Measurements from ENCODE around the gene ADAM11. TPM values are rescaled to one million over a fixed set of nuclear protein-coding genes. Genes with fewer than 3 reads are reported as not detected.
A peak's percentile ranks its signal among the peaks of the same experiment; 100 is the strongest.

ADAM11 gene
- total and polyA plus RNA-seq, 8 donors: 0.13 to 4.2 (median 2.7) TPM

- Histone ChIP-seq H3K4me3 (no peak overlapping the region), H3K36me3 (no peaks in the 10 kb centered on the region), H3K27me3 (no peaks in the 10 kb centered on the region), H3K27ac (peak overlapping the region; percentile 51 to 75), H3K4me1 (peaks cover 2 to 18% of the 10 kb centered on the region in 2 donors), H3K9me3 (no peaks in the 10 kb centered on the region)
- TF ChIP-seq, protein P1, sequence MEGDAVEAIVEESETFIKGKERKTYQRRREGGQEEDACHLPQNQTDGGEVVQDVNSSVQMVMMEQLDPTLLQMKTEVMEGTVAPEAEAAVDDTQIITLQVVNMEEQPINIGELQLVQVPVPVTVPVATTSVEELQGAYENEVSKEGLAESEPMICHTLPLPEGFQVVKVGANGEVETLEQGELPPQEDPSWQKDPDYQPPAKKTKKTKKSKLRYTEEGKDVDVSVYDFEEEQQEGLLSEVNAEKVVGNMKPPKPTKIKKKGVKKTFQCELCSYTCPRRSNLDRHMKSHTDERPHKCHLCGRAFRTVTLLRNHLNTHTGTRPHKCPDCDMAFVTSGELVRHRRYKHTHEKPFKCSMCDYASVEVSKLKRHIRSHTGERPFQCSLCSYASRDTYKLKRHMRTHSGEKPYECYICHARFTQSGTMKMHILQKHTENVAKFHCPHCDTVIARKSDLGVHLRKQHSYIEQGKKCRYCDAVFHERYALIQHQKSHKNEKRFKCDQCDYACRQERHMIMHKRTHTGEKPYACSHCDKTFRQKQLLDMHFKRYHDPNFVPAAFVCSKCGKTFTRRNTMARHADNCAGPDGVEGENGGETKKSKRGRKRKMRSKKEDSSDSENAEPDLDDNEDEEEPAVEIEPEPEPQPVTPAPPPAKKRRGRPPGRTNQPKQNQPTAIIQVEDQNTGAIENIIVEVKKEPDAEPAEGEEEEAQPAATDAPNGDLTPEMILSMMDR (IDR thresholded peaks at IDR 0.05): no peak
- intact Hi-C loops (cut with DNase I): no loop called here
- ATAC-seq (no peak), DNase-seq (no peak)
These were observed 36.6 kb downstream of the ADAM11 start for GRCh38 chr17:44795421-44795820.

- no peaks in the 10 kb centered on the region for H3K36me3 ChIP-seq
- H3K27ac ChIP-seq: peak overlapping the region in 1 of 2 donors; percentile 75
- peaks cover 2 to 18% of the 10 kb centered on the region in 2 donors for H3K4me1 ChIP-seq
- no peaks in the 10 kb centered on the region for H3K27me3 ChIP-seq
- H3K9me3 ChIP-seq: no peaks in the 10 kb centered on the region
- no peak overlapping the region for H3K4me3 ChIP-seq
- ATAC-seq: no peak
- intact Hi-C loops (cut with DNase I): no loop called here
- TF ChIP-seq, protein P1 (IDR thresholded peaks at IDR 0.05): no peak
- DNase-seq: no peak
These were observed 37.1 kb downstream of the ADAM11 start for GRCh38 chr17:44795928-44796327.

DNA sequence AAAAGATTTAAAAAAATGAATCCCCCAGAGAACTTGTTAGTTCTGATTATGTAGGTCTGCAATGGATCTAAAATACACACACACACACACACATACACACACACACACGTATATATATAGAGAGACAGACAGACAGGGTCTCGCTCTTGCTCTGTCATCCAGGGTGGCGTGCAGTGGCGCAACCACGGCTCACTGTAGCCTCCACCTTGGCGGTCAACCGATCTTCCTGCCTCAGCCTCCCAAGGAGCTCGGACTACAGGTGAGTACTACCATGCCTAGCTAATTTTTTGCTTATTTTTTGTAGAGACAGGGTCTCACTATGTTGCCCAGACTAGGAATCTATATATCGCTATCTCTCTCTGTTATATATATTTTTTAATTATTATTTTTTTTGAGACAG lies 37.9 kb downstream of the ADAM11 start:
- ATAC-seq (no peak), DNase-seq (no peak)
- Histone ChIP-seq H3K4me1 (peaks cover 2 to 18% of the 10 kb centered on the region in 2 donors), H3K36me3 (no peaks in the 10 kb centered on the region), H3K27ac (no peak overlapping the region), H3K9me3 (no peaks in the 10 kb centered on the region), H3K4me3 (no peak overlapping the region), H3K27me3 (no peaks in the 10 kb centered on the region)
- intact Hi-C loops (cut with DNase I): no loop called here
- TF ChIP-seq, protein P1 (IDR thresholded peaks at IDR 0.05): no peak

DNA sequence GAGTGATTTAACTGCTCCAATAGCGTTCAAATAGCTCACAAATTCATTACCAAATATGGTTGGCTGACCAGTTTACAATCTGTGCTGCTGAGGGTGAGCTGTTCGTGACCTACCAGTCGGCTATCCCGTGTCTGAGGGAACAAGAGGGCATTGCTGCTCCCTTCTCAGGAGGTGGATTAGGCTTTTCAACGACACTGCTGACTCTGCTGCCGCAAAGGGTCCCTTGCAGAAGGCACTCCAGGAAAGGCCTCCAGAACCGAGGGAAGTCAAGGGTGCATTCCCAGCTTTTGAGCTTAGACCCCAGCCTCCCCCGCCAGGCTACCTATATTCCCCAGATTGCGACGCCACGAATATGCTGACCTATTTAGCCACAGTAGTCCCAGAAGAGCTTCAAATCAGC lies 39.0 kb downstream of the ADAM11 start:
- Histone ChIP-seq H3K27ac (no peak overlapping the region), H3K36me3 (no peaks in the 10 kb centered on the region), H3K4me3 (no peak overlapping the region), H3K27me3 (no peaks in the 10 kb centered on the region), H3K4me1 (peaks cover 2 to 18% of the 10 kb centered on the region in 2 donors), H3K9me3 (no peaks in the 10 kb centered on the region)
- ATAC-seq (no peak), DNase-seq (no peak)
- TF ChIP-seq, protein P1 (IDR thresholded peaks at IDR 0.05): no peak
- intact Hi-C loops (cut with DNase I): no loop called here

DNA sequence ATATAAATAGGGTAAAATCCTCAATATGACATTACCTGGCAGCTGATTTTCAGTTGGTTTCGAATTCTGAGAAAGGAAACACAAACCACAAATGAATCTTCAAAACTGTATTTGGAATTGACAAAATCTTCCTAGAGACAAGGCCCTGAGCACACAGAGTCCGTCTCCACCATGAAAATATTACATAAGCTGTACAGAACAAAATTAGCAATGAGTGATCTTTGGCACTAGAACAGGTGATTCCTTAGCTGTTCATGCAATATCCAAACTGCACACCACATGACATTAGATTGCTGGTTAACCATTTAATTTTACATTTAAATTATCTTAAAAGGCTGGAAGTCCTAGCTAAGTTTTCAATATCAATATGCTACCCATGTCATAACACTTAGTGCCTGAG lies 39.6 kb downstream of the ADAM11 start:
- intact Hi-C loops (cut with DNase I): no loop called here
- Histone ChIP-seq H3K4me3 (no peak overlapping the region), H3K36me3 (no peaks in the 10 kb centered on the region), H3K9me3 (no peaks in the 10 kb centered on the region), H3K4me1 (peaks cover 2 to 18% of the 10 kb centered on the region in 2 donors), H3K27ac (no peak overlapping the region), H3K27me3 (no peaks in the 10 kb centered on the region)
- DNase-seq: no peak
- TF ChIP-seq, protein P1 (IDR thresholded peaks at IDR 0.05): no peak
- ATAC-seq: no peak
